Measurements from ENCODE around the gene CELF2.

CELF2 gene

DNA sequence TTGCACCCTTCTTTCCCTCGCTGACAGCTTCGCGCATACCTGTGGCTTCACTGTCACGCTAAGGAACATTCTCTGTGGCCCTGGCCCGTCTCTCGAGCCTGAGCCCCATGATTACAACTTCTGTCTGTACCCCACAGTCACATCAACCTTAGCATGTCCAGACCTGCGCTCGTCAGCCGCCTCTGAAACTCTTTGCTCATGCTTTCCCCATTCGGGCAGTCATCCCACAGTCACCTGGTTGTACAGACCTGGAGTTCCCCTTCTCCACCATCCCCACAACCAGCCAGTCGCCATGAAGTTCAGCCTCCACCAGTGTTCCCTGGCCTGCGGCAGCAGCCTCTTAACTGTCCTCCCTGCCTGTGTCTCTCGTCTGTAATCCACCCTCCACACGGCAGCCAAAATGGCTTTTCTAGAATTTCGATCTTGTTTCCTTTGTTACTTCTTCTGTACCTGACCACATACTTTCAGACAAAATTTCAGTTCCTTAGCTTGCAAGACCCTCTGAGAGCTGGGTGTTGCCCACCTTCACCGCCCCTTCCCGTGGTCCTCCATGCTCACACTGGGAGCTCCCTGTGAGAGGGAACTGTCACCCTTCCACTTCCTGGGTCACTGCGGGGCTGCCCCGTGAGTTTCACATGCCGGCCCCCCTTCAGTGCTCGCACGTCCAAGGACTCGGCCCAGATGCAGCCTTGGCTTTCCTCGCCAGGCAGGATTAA, 229.2 kb downstream of the CELF2 start:
- Mint-ChIP-seq H3K36me3 (ENCODE audit: insufficient read depth) (peaks cover 32% of the 10 kb centered on the region), H3K27ac (no peak overlapping the region), H3K9me3 (no peaks in the 10 kb centered on the region), H3K27me3 (no peaks in the 10 kb centered on the region), H3K4me3 (no peak overlapping the region), H3K4me1 (ENCODE audit: low read depth in 2 of 2) (peaks cover 48 to 49% of the 10 kb centered on the region in 2 donors)
- no peak for DNase-seq
- peak; percentile 13 for ATAC-seq (replicated peaks)

DNA sequence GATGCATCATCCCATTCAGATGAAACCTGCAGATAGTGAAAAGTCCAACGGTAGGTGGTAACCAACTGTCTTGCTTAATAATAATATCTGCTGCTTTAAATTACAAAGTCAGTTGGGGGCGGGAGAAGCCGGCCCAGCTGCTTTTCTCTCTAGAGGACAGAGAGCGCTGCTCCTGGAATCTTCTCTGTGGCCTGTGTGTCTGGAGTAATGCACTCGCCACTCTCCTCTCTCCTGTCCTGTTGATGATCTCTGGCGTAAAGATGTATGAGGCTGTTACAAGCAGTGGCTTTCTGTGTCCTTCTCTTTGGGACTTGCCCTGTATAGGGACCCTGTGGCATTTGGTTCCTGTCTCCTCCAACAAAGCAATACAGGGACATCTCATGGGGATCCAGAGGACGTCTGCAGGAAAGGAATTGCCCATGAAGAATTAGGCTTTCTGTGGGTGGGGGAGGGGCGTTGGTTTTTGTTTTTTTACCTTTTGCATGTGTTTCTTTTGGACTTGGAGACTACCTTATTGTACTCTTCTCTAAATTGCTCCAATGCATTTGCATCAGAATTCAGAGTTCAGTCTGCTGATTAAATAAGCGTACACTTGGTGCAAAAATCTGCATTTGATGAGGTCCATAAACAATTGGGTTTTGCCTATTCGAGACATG, 231.6 kb downstream of the CELF2 start:
- H3K27ac Mint-ChIP-seq = peak overlapping the region; percentile 52 to 67
- no peak for ATAC-seq (replicated peaks)
- no peaks in the 10 kb centered on the region for H3K27me3 Mint-ChIP-seq
- DNase-seq = no peak
- peaks cover 32 to 37% of the 10 kb centered on the region in 2 donors for H3K4me1 Mint-ChIP-seq (ENCODE audit: low read depth in 2 of 2)
- H3K36me3 Mint-ChIP-seq (ENCODE audit: insufficient read depth) = peaks cover 55% of the 10 kb centered on the region
- no peak overlapping the region for H3K4me3 Mint-ChIP-seq
- no peaks in the 10 kb centered on the region for H3K9me3 Mint-ChIP-seq

DNA sequence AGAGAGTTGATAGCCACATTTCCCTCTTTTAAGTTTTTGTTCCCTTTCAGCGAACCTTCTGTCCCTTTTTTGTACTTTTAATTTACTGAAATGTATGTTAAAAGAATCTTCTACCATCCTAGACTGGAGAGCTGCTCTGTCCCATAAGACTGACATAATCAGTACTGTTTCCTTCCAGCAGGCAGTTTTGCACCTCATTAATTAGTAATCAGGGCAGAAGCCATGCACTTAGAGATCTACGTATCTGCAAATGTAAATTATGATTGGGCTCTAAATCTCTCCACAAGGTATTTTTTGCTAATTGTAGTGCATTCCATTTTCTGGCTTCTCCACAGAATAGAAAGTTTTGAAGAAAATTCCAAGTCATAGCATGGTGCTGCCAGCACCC, 232.1 kb downstream of the CELF2 start:
- peak overlapping the region; percentile 67 to 91 for H3K27ac Mint-ChIP-seq
- no peaks in the 10 kb centered on the region for H3K9me3 Mint-ChIP-seq
- peaks cover 61% of the 10 kb centered on the region for H3K36me3 Mint-ChIP-seq (ENCODE audit: insufficient read depth)
- DNase-seq (no peak), ATAC-seq (replicated peaks) (no peak)
- no peaks in the 10 kb centered on the region for H3K27me3 Mint-ChIP-seq
- H3K4me3 Mint-ChIP-seq = no peak overlapping the region
- peaks cover 32 to 39% of the 10 kb centered on the region in 2 donors for H3K4me1 Mint-ChIP-seq (ENCODE audit: low read depth in 2 of 2)

DNA sequence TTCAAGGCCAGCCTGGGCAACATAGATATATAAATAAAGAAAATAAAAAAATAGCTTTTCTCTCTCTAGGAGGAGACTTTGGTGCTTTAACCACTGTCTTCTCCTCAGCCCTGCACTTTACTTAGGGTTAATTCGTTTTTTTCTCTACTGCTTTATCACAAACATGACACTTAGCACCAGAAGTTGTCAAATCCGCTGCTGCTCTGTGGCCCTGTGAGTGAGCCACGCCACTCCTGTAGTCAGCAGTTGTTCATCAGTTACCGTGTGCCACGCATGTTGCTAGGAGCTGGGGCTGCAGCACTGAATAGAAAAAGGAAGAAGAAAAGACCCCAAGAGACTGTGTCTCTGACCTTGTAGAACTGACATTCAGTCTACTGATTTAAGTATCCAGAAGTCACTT, 232.6 kb downstream of the CELF2 start:
- no peaks in the 10 kb centered on the region for H3K27me3 Mint-ChIP-seq
- no peaks in the 10 kb centered on the region for H3K9me3 Mint-ChIP-seq
- peak overlapping the region; percentile 67 to 91 for H3K27ac Mint-ChIP-seq
- H3K4me1 Mint-ChIP-seq (ENCODE audit: low read depth in 2 of 2) = peaks cover 37 to 41% of the 10 kb centered on the region in 2 donors
- no peak for DNase-seq
- peak; percentile 13 for ATAC-seq (replicated peaks)
- peaks cover 66% of the 10 kb centered on the region for H3K36me3 Mint-ChIP-seq (ENCODE audit: insufficient read depth)
- no peak overlapping the region for H3K4me3 Mint-ChIP-seq

DNA sequence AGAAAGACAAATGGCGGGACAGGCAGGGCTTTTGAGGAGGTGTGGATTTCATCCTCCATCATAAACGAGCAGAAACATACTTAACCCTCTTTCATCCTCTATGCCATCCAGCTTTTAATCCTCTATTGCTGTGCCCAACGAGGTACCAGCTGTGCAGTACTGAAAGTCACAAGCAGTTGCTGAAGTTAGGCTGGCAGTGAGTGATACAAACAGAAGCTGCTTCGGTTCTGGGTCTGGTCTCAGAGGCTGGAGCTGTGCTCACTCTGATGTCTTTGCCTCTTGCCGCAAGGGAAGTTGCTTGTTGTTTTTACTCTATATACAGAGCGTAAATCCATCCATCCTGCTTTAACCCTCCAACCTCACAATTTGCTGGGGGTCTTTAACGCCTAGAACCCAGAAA, 235.2 kb downstream of the CELF2 start:
- peaks cover 92% of the 10 kb centered on the region for H3K36me3 Mint-ChIP-seq (ENCODE audit: insufficient read depth)
- ATAC-seq (replicated peaks) = no peak

DNA sequence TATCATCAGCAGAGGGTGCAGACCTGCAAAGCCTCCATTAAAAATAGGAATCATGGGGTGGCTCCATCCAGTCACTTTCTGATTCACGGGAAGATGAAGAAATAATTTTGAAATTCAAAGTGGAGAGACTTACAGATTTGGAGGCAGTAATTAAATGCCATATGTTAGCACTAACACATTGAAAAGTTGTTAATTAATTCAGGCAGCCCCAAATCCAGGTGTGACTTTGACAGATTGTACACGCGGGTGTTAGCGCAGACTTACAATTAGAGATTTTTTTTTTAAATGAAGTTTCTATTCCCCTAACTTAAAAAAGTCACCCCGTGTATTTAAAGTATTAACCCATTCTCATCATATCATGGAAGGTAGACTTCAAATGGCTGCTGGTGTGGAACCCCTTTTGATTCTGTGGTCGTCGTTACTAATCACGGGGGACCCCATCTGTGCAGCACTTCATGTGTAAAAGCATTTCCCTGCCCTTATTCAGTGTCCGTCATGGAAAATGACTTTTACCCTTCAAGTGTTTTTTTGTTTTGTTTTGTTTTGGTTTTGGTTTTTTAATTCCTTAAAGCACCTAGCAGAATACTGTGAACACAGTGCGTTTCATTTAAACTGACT, 235.8 kb downstream of the CELF2 start:
- Mint-ChIP-seq H3K27ac (peak overlapping the region; percentile 82 to 91), H3K9me3 (no peaks in the 10 kb centered on the region), H3K4me3 (no peak overlapping the region), H3K36me3 (ENCODE audit: insufficient read depth) (peaks cover 98% of the 10 kb centered on the region), H3K27me3 (no peaks in the 10 kb centered on the region), H3K4me1 (ENCODE audit: low read depth in 2 of 2) (peaks cover 41 to 45% of the 10 kb centered on the region in 2 donors)
- DNase-seq (no peak), ATAC-seq (replicated peaks) (no peak)

More for the DNA sequence above, 235.2 kb downstream of the CELF2 start:
- no peaks in the 10 kb centered on the region for H3K27me3 Mint-ChIP-seq
- peaks cover 43 to 49% of the 10 kb centered on the region in 2 donors for H3K4me1 Mint-ChIP-seq (ENCODE audit: low read depth in 2 of 2)
- H3K27ac Mint-ChIP-seq = peak overlapping the region in 1 of 2 donors; percentile 82
- H3K4me3 Mint-ChIP-seq = no peak overlapping the region
- H3K9me3 Mint-ChIP-seq = no peaks in the 10 kb centered on the region
- DNase-seq = no peak

DNA sequence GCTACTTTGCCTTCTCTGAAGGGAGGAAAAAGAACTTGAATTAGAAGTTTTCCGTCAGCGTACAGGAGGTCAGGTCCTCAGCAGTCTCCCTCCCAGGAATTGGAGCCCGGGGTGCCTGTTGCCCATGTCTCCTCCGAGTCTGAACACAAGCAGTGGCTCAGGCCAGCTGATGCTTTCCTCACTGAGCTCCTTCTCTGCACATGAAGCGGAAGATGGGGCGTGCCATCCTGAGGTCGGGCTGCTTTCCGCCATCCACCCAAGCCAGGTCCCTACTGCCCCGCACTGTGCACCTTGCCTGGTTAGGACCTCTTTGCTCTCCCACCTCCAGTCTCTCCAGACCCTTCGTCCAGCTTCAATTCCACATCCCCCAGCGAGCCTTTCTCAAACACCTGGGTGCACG, 237.5 kb downstream of the CELF2 start:
- DNase-seq (no peak), ATAC-seq (replicated peaks) (no peak)
- no peaks in the 10 kb centered on the region for H3K9me3 Mint-ChIP-seq
- peak overlapping the region; percentile 75 to 91 for H3K27ac Mint-ChIP-seq
- no peaks in the 10 kb centered on the region for H3K27me3 Mint-ChIP-seq
- H3K4me3 Mint-ChIP-seq = no peak overlapping the region
- H3K36me3 Mint-ChIP-seq (ENCODE audit: insufficient read depth) = peaks cover 100% of the 10 kb centered on the region
- H3K4me1 Mint-ChIP-seq (ENCODE audit: low read depth in 2 of 2) = peaks cover 39 to 40% of the 10 kb centered on the region in 2 donors

DNA sequence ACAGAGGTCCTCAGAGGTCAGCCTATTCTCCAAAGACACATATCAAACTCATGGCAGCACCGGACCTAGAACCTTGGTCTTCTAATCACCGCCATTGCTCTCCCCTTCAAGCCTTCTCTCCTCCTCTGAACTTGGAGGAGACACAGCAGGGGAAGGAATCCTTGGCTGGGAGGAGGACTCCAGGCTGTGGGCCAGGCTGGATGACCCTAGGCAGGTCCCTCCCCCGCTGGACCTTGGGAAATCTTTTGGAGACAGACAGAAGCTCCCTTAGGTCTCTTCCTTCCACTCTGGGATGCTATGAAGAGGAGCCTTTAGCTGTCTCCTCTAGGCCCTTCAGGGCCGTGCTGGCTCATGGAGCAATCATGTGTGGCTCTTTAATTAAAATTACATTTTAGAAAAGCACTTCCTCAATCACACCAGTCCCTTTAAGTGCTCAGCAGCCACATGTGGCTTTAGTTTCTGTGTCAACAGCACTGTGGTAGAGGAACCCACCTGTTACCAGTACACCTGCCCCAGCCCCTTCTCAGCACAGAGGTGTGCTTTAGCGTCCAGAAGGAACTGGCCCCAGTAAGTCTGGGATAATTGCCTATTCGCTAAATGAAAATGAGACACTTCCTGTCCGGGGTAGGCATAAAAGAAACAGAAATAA, 238.2 kb downstream of the CELF2 start:
- no peak overlapping the region for H3K4me3 Mint-ChIP-seq
- H3K36me3 Mint-ChIP-seq (ENCODE audit: insufficient read depth) = peaks cover 100% of the 10 kb centered on the region
- H3K27me3 Mint-ChIP-seq = no peaks in the 10 kb centered on the region
- ATAC-seq (replicated peaks) = peak; percentile 27
- no peaks in the 10 kb centered on the region for H3K9me3 Mint-ChIP-seq
- peak overlapping the region; percentile 90 to 91 for H3K27ac Mint-ChIP-seq
- DNase-seq = no peak
- H3K4me1 Mint-ChIP-seq (ENCODE audit: low read depth in 2 of 2) = peaks cover 35 to 38% of the 10 kb centered on the region in 2 donors

DNA sequence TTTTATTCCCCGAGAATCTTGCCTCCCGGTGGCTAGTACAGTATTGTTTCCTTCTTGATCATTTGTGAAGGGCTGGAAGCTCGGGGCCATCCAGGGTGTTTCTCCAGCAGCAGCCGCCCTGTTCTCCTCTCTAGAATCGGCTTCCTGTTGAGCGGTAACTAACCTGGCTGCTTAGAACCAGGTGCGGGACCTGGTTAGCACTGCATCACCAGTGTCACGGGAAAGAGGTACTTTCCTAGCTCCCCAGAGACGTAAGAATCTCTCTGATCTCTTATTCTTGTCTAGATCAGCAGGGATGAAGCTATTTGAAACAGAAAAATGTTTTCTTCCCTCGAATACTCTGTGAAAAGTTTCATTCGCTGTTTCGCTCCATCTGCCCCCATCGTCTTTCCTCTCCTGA, 239.2 kb downstream of the CELF2 start:
- Mint-ChIP-seq H3K27ac (peak overlapping the region; percentile 86 to 90), H3K36me3 (ENCODE audit: insufficient read depth) (peaks cover 100% of the 10 kb centered on the region), H3K9me3 (no peaks in the 10 kb centered on the region), H3K4me3 (no peak overlapping the region), H3K4me1 (ENCODE audit: low read depth in 2 of 2) (peaks cover 43% of the 10 kb centered on the region in 2 donors), H3K27me3 (no peaks in the 10 kb centered on the region)
- DNase-seq = no peak
- no peak for ATAC-seq (replicated peaks)

DNA sequence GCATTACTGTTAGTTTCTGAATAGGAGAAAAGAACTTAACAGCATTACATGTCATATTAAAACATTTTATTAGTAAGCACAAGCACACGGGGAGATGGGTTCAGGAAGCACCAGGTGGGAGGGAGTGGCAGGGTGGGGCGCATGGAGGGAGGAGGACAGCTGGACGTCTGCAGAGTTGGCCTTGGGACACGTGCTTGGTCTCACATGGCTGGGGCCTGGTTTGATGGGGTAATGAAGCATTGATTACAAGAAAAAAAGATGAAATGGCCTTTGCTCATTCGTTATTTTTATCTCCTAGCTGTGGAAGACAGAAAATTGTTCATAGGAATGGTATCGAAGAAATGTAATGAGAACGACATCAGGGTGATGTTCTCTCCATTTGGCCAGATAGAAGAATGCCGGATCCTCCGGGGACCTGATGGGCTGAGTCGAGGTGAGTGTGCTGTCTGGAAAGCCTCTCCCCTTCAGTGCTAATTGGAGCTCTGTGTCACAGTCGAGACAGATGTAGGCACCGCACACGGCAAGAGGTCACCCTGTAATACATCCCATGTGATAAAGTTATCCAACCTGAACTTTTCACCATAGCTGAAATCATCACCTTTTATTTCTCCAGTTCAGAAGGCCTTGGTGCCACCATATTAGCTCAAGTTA, 239.9 kb downstream of the CELF2 start:
- peaks cover 100% of the 10 kb centered on the region for H3K36me3 Mint-ChIP-seq (ENCODE audit: insufficient read depth)
- DNase-seq (no peak), ATAC-seq (replicated peaks) (no peak)
- H3K9me3 Mint-ChIP-seq = no peaks in the 10 kb centered on the region
- H3K4me3 Mint-ChIP-seq = no peak overlapping the region
- H3K27me3 Mint-ChIP-seq = no peaks in the 10 kb centered on the region
- peak overlapping the region; percentile 86 to 90 for H3K27ac Mint-ChIP-seq
- peaks cover 46 to 49% of the 10 kb centered on the region in 2 donors for H3K4me1 Mint-ChIP-seq (ENCODE audit: low read depth in 2 of 2)

DNA sequence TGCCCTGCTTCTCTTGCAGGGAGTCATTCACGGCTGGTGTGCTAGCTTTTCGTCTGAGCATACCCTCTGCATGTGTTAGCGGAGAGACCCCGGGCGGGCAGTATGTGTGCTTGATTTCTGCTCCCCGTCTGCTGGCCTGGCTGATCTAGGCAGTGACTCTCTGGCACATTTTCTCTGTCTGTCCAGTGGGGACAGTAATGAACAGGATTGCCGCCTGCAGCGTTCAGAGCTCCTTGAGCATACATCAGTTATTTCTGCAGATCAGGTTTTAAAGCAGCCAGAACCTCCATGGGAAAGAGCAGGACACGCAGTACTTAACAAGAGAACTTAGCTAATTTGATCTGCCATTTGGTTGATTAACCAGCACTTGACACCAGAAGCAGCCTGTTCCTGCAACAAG, 242.5 kb downstream of the CELF2 start:
- Mint-ChIP-seq H3K27me3 (no peaks in the 10 kb centered on the region), H3K27ac (peak overlapping the region in 1 of 2 donors; percentile 86), H3K4me1 (ENCODE audit: low read depth in 2 of 2) (peaks cover 43 to 56% of the 10 kb centered on the region in 2 donors), H3K9me3 (no peaks in the 10 kb centered on the region), H3K4me3 (no peak overlapping the region), H3K36me3 (ENCODE audit: insufficient read depth) (peaks cover 96% of the 10 kb centered on the region)
- DNase-seq (no peak), ATAC-seq (replicated peaks) (no peak)

DNA sequence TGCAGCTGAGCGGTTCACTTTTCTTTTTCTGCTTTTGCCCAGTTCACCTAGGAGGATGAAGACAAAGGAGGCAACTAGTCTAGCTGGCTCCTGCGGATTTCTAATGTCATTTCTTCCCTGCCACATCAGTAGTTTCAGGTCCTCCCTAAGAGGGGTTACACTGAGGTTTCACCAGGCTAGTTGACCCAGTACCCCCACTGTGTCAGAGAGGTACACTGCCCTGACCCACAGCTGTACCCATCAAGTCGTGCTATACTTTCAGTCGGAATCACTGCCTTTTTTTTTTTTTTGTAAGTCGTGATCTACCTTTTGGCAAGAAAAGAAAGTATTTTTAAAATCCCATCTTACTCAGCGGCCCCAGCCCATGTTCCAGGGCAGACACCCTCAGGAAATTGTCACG, 243.5 kb downstream of the CELF2 start:
- H3K27me3 Mint-ChIP-seq = no peaks in the 10 kb centered on the region
- DNase-seq (no peak), ATAC-seq (replicated peaks) (no peak)
- no peaks in the 10 kb centered on the region for H3K9me3 Mint-ChIP-seq
- H3K4me1 Mint-ChIP-seq (ENCODE audit: low read depth in 2 of 2) = peaks cover 42 to 57% of the 10 kb centered on the region in 2 donors
- H3K36me3 Mint-ChIP-seq (ENCODE audit: insufficient read depth) = peaks cover 87% of the 10 kb centered on the region
- H3K27ac Mint-ChIP-seq = peak overlapping the region; percentile 80 to 86
- no peak overlapping the region for H3K4me3 Mint-ChIP-seq
